IMR-90 (cell line): ENCODE results near the gene FUT7. TPM values are rescaled to one million over a fixed set of nuclear protein-coding genes. Genes with fewer than 3 reads are reported as not detected.

Source experiments
- ATAC-seq: fragments of 200-7000 bp; cut with Tn5 transposase; 2 replicates; pipeline ENCODE4 v1.9.1; 2020; ENCODE audit warnings: low read depth, mild to moderate bottlenecking, moderate library complexity
- BruUV-seq: library from RNA; stranded (reverse); fragments of 400-500 nt; replicated peaks from 2 replicates; lab custom pipeline; 2021; lab: Mats Ljungman, UMichigan
- CTCF ChIA-PET: fragments of 300-600 bp; formaldehyde crosslinking; extraction: SDS; loops from one replicate; lab custom pipeline; 2021; ENCODE audit warnings: antibody characterized with exemption; lab: Yijun Ruan, JAX
- POLR2A ChIA-PET: fragments of 300-600 bp; sonication (Branson Sonifier 250); formaldehyde crosslinking; loops from one replicate; lab custom pipeline; 2022; ENCODE audit warnings: antibody characterized with exemption; ENCODE audit not compliant: unreplicated experiment; lab: Charles Lee
- DNase-seq: peaks from one replicate; pipeline ENCODE4 v3.0.0; 2013
- H2AFZ ChIP-seq: replicated peaks from 2 replicates; pipeline ENCODE3; 2013; ENCODE audit warnings: low read length, mild to moderate bottlenecking; ENCODE audit not compliant: poor library complexity
- H2AK5ac ChIP-seq: 2 replicates; pipeline ENCODE4 v1.6.1; 2013; ENCODE audit warnings: low read depth, low read length, inconsistent platforms
- H2AK9ac ChIP-seq: replicated peaks from 2 replicates; pipeline ENCODE3; 2013; ENCODE audit warnings: mild to moderate bottlenecking, low read depth, low read length, moderate library complexity; ENCODE audit not compliant: poor library complexity
- H2BK120ac ChIP-seq: 2 replicates; pipeline ENCODE4 v1.6.1; 2013; ENCODE audit warnings: low read depth, low read length, inconsistent platforms
- H2BK15ac ChIP-seq: 3 replicates; pipeline ENCODE4 v1.6.1; 2013; ENCODE audit warnings: low read depth, low read length, inconsistent platforms
- H2BK20ac ChIP-seq: 2 replicates; pipeline ENCODE4 v1.6.1; 2013; ENCODE audit warnings: low read depth, mild to moderate bottlenecking, inconsistent platforms, low read length, moderate library complexity
- H2BK5ac ChIP-seq: 2 replicates; pipeline ENCODE4 v1.6.1; 2013; ENCODE audit warnings: mild to moderate bottlenecking, low read depth, low read length, inconsistent platforms; ENCODE audit not compliant: poor library complexity, severe bottlenecking
- H3K14ac ChIP-seq: replicated peaks from 2 replicates; pipeline ENCODE4 v1.6.1; 2013; ENCODE audit warnings: low read depth, low read length, inconsistent platforms
- H3K18ac ChIP-seq: 2 replicates; pipeline ENCODE4 v1.6.1; 2013; ENCODE audit warnings: low read depth, low read length, control low read depth
- H3K23ac ChIP-seq: 2 replicates; pipeline ENCODE4 v1.6.1; 2013; ENCODE audit warnings: low read depth, low read length, inconsistent platforms
- H3K27ac ChIP-seq: 2 replicates; pipeline ENCODE4 v1.5.1; 2013; ENCODE audit warnings: mild to moderate bottlenecking, control low read depth, low read length; ENCODE audit not compliant: insufficient read depth
- H3K27me3 ChIP-seq: 2 replicates; pipeline ENCODE4 v1.6.1; 2013; ENCODE audit warnings: low read length; ENCODE audit not compliant: control insufficient read depth, insufficient read depth
- H3K36me3 ChIP-seq: 2 replicates; pipeline ENCODE4 v1.6.1; 2013; ENCODE audit warnings: low read length, mixed read lengths; ENCODE audit not compliant: control insufficient read depth, insufficient read depth
- H3K4ac ChIP-seq: 2 replicates; pipeline ENCODE4 v1.6.1; 2013; ENCODE audit warnings: low read depth, low read length, inconsistent platforms
- H3K4me1 ChIP-seq: 2 replicates; pipeline ENCODE4 v1.6.1; 2013; ENCODE audit warnings: low read length, mixed read lengths; ENCODE audit not compliant: control insufficient read depth, insufficient read depth
- H3K4me2 ChIP-seq: 2 replicates; pipeline ENCODE4 v1.6.1; 2013; ENCODE audit warnings: low read depth, mild to moderate bottlenecking, control low read depth, low read length, moderate library complexity
- H3K4me3 ChIP-seq: 2 replicates; pipeline ENCODE4 v1.5.1; 2013; ENCODE audit warnings: low read depth, mild to moderate bottlenecking, control low read depth, low read length, moderate library complexity; ENCODE audit not compliant: insufficient read depth
- H3K56ac ChIP-seq: 2 replicates; pipeline ENCODE4 v1.6.1; 2013; ENCODE audit warnings: low read length, inconsistent platforms; ENCODE audit not compliant: insufficient read depth; ENCODE audit errors: extremely low read depth
- H3K79me1 ChIP-seq, 2 experiments: 2 replicates each; pipeline ENCODE4 v1.6.1; 2013; ENCODE audit warnings: low read length in 2 of 2, inconsistent platforms in 1 of 2, low read depth in 1 of 2
- H3K9ac ChIP-seq: 2 replicates; pipeline ENCODE4 v1.6.1; 2013; ENCODE audit warnings: low read depth, low read length, control low read depth
- H3K9me1 ChIP-seq: 2 replicates; pipeline ENCODE4 v1.6.1; 2013; ENCODE audit warnings: low read length, inconsistent platforms; ENCODE audit not compliant: insufficient read depth
- H3K9me3 ChIP-seq: 2 replicates; pipeline ENCODE4 v1.6.1; 2013; ENCODE audit warnings: low read length; ENCODE audit not compliant: control insufficient read depth, insufficient read depth
- H4K20me1 ChIP-seq: 2 replicates; pipeline ENCODE4 v1.6.1; 2013; ENCODE audit warnings: low read length, inconsistent platforms; ENCODE audit not compliant: insufficient read depth
- H4K5ac ChIP-seq: 2 replicates; pipeline ENCODE4 v1.6.1; 2013; ENCODE audit warnings: mild to moderate bottlenecking, low read depth, low read length, control low read depth
- H4K8ac ChIP-seq, 2 experiments: 2 replicates each; pipeline ENCODE4 v1.6.1; 2013; ENCODE audit warnings: low read depth in 2 of 2, low read length in 2 of 2, control low read depth in 1 of 2, inconsistent platforms in 1 of 2
- H4K91ac ChIP-seq: 2 replicates; pipeline ENCODE4 v1.6.1; 2013; ENCODE audit warnings: low read depth, low read length, inconsistent platforms; ENCODE audit not compliant: insufficient read depth
- CEBPB ChIP-seq: IDR thresholded peaks from 2 replicates; pipeline ENCODE4 v1.6.1; 2012; ENCODE audit warnings: low read depth, low read length, improper control_type of control experiment
- MAFK ChIP-seq: IDR thresholded peaks from 2 replicates; pipeline ENCODE4 v1.6.1; 2012; ENCODE audit warnings: low read depth, low read length, improper control_type of control experiment
- NFE2L2 ChIP-seq: fragments of 150-350 bp; IDR thresholded peaks from 2 replicates; pipeline ENCODE4 v1.6.1; 2016; ENCODE audit warnings: low read depth, mild to moderate bottlenecking, low read length
- WGBS, 2 experiments: methylation state at CpG; one replicate each; pipeline versions ENCODE4 v1.1.5 to v1.1.7; 2013; ENCODE audit warnings: missing lambda C conversion rate in 2 of 2; ENCODE audit not compliant: insufficient read length in 1 of 2; ENCODE audit errors: extremely low coverage in 2 of 2; 5-methylcytosine and 5-hydroxymethylcytosine counted together
- dilution Hi-C: fragments of 300-500 bp; cut with HindIII; formaldehyde crosslinking; loops from one replicate; pipeline ENCODE4 v1.14.3; 2018; ENCODE audit warnings: low sequenced_read_pairs; ENCODE audit not compliant: unreplicated experiment
- in situ Hi-C: fragments of 300-500 bp; cut with MboI; formaldehyde crosslinking; loops from 3 replicates; pipeline ENCODE4 v1.14.3; 2019; ENCODE audit warnings: low sequenced_read_pairs, inconsistent platforms, mixed read lengths
- intact Hi-C: fragments of 100-400 bp; cut with micrococcal nuclease; formaldehyde crosslinking; loops from 2 replicates; pipeline ENCODE4 v1.10.0; 2022
- polyA plus RNA-seq, 3 experiments: library from polyadenylated mRNA; depleted of rRNA; stranded (reverse); fragments of >200 nt; gene quantifications; 2 replicates each; pipeline ENCODE4 v1.2.3, GENCODE V29; 2012; ENCODE audit warnings: low replicate concordance in 1 of 3
- total RNA-seq: library from RNA; depleted of rRNA; stranded (reverse); fragments of >200 nt; gene quantifications from 2 replicates; pipeline ENCODE4 v1.2.3, GENCODE V29; 2012

Gene FUT7
- total and polyA plus RNA-seq, 2 of the 4 experiments (the other 2 are of a cell fraction) = not detected

DNA sequence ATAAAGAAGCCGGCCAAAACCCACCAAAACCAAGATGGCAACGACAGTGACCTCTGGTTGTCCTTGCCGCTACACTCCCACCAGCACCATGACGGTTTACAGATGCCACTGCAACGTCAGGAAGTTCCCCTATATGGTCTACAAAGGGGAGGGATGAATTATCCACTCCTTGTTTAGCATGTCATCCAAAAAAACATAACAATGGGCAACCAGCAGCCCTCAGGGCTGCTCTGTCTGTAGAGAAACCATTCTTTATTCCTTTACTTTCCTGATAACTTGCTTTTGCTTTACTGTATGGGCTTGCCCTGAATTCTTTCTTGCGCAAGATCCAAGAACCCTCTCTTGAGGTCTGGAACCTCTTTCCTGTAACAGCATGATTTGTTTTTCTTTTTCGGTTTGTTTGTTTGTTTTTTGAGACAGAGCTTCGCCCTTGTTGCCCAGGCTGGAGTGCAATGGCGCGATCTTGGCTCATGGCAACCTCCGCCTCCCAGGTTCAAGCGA, 43.4 kb upstream of the FUT7 start:
- Histone ChIP-seq H2BK5ac (no peak overlapping the region), H2AK9ac (no peak overlapping the region), H3K36me3 (peaks cover 14% of the 10 kb centered on the region; the same call in 1 of the 2 replicates), H3K9me1 (no peaks in the 10 kb centered on the region), H4K8ac (no peak overlapping the region), H2BK20ac (no peak overlapping the region), H3K27me3 (no peaks in the 10 kb centered on the region), H3K4me2 (no peak overlapping the region), H3K4ac (no peak overlapping the region), H3K14ac (no peak overlapping the region), H4K91ac (no peak overlapping the region), H2BK120ac (no peak overlapping the region), H4K20me1 (peaks cover 10% of the 10 kb centered on the region), H2AFZ (no peak overlapping the region), H3K18ac (no peak overlapping the region), H3K9me3 (no peaks in the 10 kb centered on the region), H3K4me3 (no peak overlapping the region), H3K56ac (no peak overlapping the region), H3K4me1 (no peaks in the 10 kb centered on the region; the same call in 1 of the 2 replicates), H3K79me1 (peaks cover 8 to 23% of the 10 kb centered on the region in 2 experiments; a peak in 3 of 4 replicates), H4K5ac (no peak overlapping the region), H2BK15ac (no peak overlapping the region), H2AK5ac (no peak overlapping the region; the same call in 1 of the 2 replicates), H3K27ac (no peak overlapping the region), H3K9ac (no peak overlapping the region), H3K23ac (no peak overlapping the region)
- ATAC-seq (no peak), DNase-seq (no peak)
- intact Hi-C loops = no loop called here
- TF ChIP-seq MAFK = no peak
- peak; percentile 77 for TF ChIP-seq CEBPB
- TF ChIP-seq NFE2L2 = no peak
- BruUV-seq = no TSS peak
- no CpG with 5 or more reads among the region's 12 CpGs for WGBS, 2 experiments
- in situ Hi-C loops = no loop called here
- CTCF ChIA-PET = no interaction called here
- dilution Hi-C loops = no loop called here
- POLR2A ChIA-PET = no interaction called here
